ENCODE data around the gene ZNF618.

The ZNF618 gene

GRCh38 chr9:113957351-113957750, 81.2 kb downstream of the ZNF618 start:
- peak; percentile 39 for DNase-seq (ENCODE audit: low read depth, low spot score)

GRCh38 chr9:113957821-113958341, 81.8 kb downstream of the ZNF618 start:
- DNase-seq (ENCODE audit: low read depth, low spot score) = peak; percentile 78

DNA sequence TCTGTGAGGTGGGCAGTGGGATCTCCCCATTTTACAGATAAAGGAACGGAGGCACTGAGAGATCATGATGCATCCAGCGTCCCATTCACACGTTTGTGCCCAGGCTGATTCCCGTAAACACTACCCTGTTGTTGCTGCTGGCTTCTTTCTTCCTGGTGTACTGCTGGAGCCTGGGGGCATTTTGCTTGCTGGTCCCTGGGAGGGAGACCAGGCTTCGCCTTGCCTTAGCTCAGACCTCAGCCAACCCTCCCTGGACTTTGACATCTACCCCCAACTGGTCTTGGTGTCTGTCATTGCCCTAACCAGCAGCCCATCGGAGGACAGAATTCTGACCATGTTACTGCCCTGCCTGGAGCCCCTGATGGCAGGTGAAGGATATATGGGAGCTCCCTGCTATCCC, 82.4 kb downstream of the ZNF618 start:
- no peak for DNase-seq (ENCODE audit: low read depth, low spot score)

- no peak for DNase-seq (ENCODE audit: low read depth, low spot score)
These were observed 84.7 kb downstream of the ZNF618 start for GRCh38 chr9:113960768-113961167.

DNA sequence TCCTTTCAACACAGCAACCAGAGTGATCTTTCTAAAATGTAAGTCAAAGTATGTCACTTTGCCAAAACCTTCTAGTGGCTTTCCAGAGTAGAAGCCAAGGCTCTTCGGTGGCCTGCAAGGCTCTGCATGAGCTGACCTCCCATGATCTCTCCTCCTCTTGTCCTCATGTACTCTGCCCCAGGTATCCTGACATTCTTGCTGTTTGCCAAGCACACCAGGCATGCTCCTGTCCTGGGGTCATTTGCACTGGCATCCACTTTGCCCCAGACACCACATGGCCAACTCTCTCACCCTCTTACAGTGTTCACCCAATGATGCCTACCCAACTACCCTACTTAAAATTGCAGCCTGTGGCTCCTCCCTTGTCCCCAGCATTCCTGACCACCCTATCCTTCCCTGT, 86.3 kb downstream of the ZNF618 start:
- DNase-seq (ENCODE audit: low read depth, low spot score) = no peak

GRCh38 chr9:113963017-113963620, 87.0 kb downstream of the ZNF618 start:
- DNase-seq (ENCODE audit: low read depth, low spot score) = no peak

DNA sequence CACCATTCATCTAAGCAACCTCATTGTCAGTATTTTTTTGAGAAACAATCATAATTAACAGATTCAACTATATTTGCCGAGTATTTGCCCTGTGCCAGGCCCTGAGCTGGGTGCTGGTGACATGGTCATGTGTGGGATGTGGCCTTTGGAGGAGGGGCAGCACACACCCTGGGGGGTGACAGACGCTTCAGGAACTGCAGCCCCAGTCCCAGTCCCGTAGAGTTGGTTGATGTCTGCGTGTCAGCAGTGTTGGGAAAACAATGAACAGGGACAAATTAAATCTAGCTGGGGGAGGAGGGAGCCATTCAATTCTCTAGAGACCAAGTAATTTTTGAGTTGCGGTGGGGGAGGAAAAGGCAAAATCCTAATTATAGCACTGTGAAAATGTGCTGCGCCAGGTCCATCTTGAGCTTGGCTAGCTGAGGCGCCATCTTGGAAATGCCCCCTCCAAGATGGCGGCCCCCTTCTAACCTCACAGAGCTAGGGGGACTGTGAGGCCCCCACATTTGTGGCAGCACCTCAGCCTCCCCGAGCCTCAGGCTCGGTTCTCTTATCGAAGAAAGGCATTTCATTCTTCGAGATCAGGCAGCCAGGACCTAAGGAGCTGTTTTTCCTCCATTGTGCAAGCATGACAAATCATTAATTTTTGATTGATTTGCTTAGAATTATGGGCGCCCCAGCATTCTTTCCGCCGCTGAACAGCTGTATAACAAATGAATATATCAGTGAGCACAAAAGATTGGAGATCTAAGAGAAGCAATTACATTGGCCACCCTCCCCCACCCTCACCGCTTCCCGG, 87.8 kb downstream of the ZNF618 start:
- no peak for DNase-seq (ENCODE audit: low read depth, low spot score)

DNA sequence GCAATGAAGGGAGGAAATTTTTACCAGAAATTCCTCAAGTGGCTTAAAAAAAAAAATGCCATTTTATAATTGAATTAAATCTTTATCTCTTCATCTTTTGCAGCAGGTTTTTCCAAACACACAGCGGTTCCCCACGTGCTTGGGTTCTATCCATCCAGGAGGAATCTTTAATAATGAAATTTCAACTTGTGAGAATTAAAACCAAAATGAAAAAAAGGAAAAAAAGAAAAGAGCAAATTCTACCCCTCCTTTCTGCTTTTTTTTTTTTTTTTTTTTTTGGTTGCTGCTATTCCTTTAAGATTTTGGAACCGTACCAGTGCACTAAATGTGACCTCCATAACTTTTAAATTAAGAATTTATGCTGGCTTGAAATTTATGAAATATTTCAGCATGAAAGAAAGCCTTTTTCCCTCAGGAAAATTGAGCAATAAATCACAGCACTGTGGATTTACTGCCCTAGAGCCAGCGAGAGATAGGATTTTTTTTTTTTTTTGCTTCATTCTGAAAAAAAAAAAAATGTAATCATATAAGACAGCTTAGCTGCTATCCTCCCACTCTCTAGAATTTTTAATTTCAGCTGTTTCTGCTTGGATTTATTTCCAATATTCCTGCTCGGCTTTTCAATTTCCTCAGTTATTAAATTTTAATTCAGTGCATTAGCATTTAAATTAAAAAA, 88.5 kb downstream of the ZNF618 start:
- DNase-seq (ENCODE audit: low read depth, low spot score) = no peak

DNA sequence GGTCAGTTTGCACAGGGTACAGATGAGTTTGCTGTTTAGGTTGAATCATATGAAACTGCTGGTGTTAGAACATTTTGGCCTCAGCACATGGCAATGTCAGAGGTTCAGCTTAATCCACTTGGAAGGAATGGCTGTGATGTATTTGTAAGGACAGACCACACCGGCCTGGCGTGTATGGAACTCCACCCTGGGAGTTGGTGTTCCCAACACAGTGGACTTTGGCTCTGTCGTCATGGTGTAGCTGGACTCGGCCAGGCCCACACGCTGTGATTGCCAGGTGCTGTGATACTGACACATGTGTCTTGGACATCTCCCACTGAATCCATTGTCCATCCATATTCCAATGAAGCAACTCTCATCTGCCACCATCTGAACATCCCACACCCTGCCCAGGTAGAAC, 90.3 kb downstream of the ZNF618 start:
- DNase-seq (ENCODE audit: low read depth, low spot score) = no peak

DNA sequence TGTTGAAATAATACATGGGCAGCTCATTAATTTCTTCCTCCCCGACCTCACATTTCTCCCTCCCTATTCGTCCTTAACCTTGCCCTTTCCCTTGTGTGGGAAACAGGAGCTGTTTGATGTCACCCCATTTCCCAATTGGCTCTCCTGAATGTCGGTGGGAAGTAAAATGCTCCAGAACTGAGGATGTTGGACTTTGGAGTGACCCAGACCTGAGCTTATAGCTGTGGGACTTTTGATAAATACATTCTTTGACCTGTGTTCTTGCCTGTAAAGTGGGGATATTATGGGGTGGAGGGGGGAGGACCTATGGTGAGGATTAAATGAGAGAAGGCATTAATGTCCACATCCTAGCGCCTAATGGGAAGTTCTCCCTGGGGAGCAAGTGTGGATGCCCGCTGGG, 91.3 kb downstream of the ZNF618 start:
- no peak for DNase-seq (ENCODE audit: low read depth, low spot score)

DNA sequence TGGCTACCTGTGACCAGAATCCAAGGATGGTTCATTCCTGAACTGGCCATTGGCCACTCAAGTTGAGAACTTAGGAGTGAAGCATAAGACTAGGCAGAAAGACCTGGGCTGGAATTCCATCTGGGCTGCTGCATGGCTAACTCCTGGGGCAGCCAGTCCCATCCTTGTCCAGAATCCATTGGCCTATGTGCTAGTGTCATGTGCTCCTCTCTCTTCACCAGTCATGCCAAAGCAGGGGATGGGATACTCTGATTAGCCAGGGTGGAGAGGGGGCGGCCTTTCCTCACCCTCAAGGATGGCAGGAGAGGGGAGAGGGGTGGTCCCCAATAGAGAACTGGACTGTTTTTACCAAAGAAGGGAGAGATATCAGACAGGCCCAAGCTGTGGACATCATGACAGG, 93.2 kb downstream of the ZNF618 start:
- DNase-seq (ENCODE audit: low read depth, low spot score) = no peak

DNA sequence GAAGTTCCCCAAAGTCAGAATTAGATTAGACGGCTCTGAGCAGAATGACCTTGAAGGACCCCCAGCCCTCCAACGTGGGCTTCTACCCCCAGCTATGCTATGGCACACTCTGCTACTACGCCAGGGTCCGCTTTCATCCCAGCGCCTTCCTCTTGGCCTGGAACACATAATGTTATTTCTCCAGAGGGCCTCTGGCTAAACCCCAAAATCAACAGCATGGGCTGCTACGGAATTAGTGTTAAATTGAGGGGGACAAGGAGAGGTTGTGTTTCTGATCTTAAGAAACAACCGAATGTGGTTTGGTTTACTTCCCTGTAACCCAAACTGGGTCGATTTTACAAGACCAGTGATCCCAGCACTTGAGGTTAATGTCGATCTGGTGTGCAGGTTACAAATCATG, 97.1 kb downstream of the ZNF618 start:
- peak; percentile 58 for DNase-seq (ENCODE audit: low read depth, low spot score)

DNA sequence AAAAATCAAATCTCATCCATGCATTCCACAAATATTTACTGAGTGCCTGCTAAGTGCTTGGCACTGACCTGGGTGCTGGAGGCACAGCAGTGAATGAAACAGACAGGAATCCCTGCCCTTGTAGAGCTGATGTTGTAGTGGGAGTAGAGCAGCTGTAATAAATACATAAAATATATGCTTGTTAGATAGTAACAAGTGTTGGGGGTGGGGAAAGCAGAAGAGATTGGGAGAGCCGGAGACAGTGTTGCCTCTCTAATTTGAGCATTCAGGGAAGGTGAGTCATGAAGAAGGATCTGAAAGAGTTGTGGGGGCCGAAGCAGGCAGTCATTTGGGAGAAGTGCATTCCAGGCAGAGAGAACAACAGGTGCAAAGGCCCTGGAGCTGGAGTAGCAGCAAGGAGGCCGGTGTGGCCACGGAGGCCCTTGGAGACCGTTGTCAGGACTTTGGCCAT, 97.9 kb downstream of the ZNF618 start:
- DNase-seq (ENCODE audit: low read depth, low spot score) = peak; percentile 51

- no peak for DNase-seq (ENCODE audit: low read depth, low spot score)
These were observed 100.8 kb downstream of the ZNF618 start for GRCh38 chr9:113976915-113977314.

DNA sequence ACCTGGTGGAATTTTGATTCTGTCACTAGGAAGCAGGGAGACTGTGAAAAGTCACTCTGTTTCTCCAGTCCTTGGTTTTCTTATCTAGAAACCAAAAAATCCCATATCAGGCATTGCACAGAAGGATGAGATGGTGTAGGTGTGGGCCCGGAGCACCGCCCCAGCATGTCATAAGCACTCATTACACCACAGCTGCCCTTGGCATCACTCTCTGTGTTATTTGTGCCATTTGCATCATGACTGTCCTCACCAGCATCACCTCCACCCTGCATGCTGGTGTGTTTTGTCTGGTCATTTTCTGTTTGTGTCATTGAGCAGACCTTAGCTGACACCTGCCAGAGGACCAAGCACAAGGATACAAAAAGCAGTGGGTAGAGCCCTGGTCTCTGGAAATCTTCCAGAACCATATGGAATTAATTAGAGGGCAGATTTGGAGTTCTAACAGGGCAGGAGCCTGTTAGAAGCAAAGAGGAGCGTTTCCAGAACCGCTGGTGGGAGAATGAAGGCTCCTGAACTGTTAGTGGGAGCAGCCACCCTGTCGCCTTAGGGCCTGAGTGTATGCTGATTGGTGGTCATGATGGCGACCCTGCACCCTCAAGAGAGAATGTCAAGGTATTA, 102.7 kb downstream of the ZNF618 start:
- no peak for DNase-seq (ENCODE audit: low read depth, low spot score)

DNA sequence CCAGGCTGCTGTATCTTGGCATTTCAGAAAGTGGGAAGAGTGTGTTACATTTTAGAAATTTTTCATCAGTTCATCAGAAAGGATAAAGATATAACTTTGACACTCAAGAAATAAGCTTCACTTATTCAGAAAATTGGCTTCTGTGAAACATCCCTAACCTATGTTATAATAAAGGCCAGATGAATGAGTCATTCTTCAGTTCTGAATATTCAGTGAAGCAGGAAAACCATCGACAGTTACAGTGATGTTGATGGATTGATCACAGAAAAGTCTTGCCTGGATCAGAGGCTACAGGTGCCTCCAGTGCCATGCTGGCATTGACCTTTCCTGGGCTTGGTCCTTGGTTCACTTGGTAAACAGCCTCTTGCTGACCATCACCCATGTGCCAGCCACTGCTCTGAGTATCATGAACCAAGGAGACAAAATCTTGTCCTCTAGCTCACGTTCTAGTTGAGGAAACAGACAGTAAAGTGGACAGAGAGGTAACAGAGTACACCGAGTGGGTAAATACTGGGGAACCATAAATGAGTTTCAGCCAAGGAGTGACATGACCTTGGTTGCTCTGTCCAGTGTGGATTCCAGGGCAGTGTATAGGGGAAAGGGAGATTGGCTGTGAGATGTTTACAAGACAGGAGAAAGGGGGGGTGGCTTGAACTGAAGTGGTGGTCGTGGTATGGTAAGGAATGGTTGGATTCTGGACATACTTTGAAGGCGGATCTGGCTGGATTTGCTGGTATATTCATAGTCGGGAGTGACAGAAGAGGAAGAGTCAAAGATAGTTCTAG, 103.4 kb downstream of the ZNF618 start:
- peak; percentile 44 for DNase-seq (ENCODE audit: low read depth, low spot score)

DNA sequence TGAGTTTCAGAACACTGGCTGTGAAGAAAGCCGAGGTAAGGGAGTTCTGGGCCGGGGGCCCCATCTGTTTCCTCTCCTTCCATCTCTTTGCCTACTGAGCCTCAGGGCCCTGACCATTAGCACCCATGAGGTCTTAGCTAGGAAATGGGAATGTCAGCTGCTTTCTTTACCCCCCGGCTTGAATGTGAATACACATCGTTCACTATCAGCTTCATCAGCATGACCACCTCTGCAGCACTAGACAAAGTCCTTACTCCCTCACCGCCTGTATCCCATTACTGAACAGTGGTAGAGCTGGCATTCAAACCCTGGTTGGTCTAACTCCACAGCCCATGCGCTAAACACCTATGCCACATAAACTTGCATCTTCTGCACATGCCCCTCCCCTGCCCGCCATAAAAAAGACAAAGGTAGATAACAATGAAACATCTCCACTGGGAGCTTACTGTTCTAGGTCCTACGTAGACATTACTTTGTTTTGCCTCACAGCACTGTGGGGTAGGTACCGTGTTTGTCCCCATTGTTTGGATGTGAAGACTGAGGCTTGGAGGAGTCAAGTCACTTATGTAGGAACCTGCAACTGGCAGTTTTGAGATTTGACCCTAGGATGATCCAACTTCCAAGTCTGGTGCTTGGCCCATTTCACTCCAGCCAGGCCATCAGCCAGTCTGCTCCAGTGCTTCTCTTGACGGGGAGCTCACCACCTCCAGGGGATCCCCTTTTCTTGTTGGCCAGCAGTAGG, 108.7 kb downstream of the ZNF618 start:
- no peak for DNase-seq (ENCODE audit: low read depth, low spot score)

DNA sequence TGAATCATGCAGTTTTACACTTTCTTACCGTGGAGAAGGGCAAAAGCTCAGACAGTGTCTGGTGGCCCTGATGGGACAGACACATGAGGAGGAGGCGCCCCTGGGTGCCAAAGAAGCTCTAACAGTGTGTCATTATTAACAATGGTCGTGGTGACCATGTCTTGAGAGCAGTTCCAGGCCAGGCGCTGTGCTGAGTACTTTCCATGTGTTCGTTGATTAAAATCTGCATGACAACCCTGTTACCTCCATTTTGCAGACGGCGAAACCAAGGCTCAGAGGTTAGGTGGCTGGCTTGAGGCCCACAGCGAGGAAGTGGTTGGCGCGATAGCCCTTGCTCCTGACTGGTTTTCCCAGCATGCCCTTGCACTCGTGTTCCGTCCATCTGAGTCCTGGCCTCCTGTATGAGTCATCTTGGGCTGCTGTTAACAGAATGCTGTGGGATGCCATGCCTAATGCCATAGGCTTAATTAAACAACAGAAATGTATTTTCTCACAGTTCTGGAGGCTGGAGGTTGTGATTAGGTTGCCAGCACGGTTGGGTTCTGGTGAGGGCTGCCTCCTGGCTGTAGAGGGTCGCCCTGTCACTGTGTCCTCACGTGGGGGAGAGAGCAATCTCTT, 110.0 kb downstream of the ZNF618 start:
- peak; percentile 90 for DNase-seq (ENCODE audit: low read depth, low spot score)

- DNase-seq (ENCODE audit: low read depth, low spot score) = no peak
These were observed 110.8 kb downstream of the ZNF618 start for GRCh38 chr9:113986931-113987330.

GRCh38 chr9:113987526-113987925, 111.4 kb downstream of the ZNF618 start:
- DNase-seq (ENCODE audit: low read depth, low spot score) = no peak

Measured in astrocyte of the hippocampus (primary cell).